HUES48 (cell line): Measurements from ENCODE around the gene ZNF749.

Experiments
- H3K27ac ChIP-seq: one replicate; pipeline ENCODE4 v1.7.0; 2013; ENCODE audit warnings: low read depth, low read length, inconsistent platforms
- H3K27me3 ChIP-seq: 2 replicates; pipeline ENCODE4 v1.6.1; 2013; ENCODE audit warnings: mild to moderate bottlenecking, low read length; ENCODE audit not compliant: control insufficient read depth, insufficient read depth
- H3K36me3 ChIP-seq: 2 replicates; pipeline ENCODE4 v1.6.1; 2013; ENCODE audit warnings: low read length; ENCODE audit not compliant: control insufficient read depth, insufficient read depth
- H3K4me1 ChIP-seq: 2 replicates; pipeline ENCODE4 v1.6.1; 2013; ENCODE audit warnings: mild to moderate bottlenecking, low read length; ENCODE audit not compliant: control insufficient read depth, insufficient read depth
- H3K4me3 ChIP-seq: 2 replicates; pipeline ENCODE4 v1.5.1; 2013; ENCODE audit warnings: mild to moderate bottlenecking, low read depth, low read length
- H3K9ac ChIP-seq: 2 replicates; pipeline ENCODE4 v1.6.1; 2013; ENCODE audit warnings: mild to moderate bottlenecking, low read depth, low read length, moderate library complexity
- H3K9me3 ChIP-seq: 2 replicates; pipeline ENCODE4 v1.6.1; 2013; ENCODE audit warnings: low read length; ENCODE audit not compliant: control insufficient read depth, insufficient read depth

Gene ZNF749

GRCh38 chr19:57421037-57421436 lies 14.1 kb upstream of the ZNF749 start:
- no peak overlapping the region for H3K9ac ChIP-seq
- peaks cover 36% of the 10 kb centered on the region for H3K36me3 ChIP-seq
- H3K4me1 ChIP-seq, result no peaks in the 10 kb centered on the region
- H3K4me3 ChIP-seq, result no peak overlapping the region
- H3K9me3 ChIP-seq, result 0 out of 2 replicates have a peak, but pooled peaks cover 4% of the 10 kb centered on the region
- H3K27ac ChIP-seq, result no peak overlapping the region
- H3K27me3 ChIP-seq, result no peaks in the 10 kb centered on the region

- Histone ChIP-seq H3K4me1 (peaks cover 7% of the 10 kb centered on the region; the same call in 1 of the 2 replicates), H3K9ac (peak overlapping the region; percentile 87), H3K27ac (peak overlapping the region; percentile 96), H3K9me3 (no peaks in the 10 kb centered on the region), H3K4me3 (peak overlapping the region; percentile 95), H3K27me3 (no peaks in the 10 kb centered on the region), H3K36me3 (peaks cover 7% of the 10 kb centered on the region)
These were observed 601 bp upstream of the ZNF749 start for GRCh38 chr19:57434386-57435061.

GRCh38 chr19:57436417-57436816 lies 1.3 kb downstream of the ZNF749 start:
- Histone ChIP-seq H3K27ac (no peak overlapping the region), H3K27me3 (no peaks in the 10 kb centered on the region), H3K9ac (no peak overlapping the region), H3K4me3 (peak overlapping the region; percentile 95), H3K36me3 (peaks cover 7% of the 10 kb centered on the region), H3K4me1 (peaks cover 7% of the 10 kb centered on the region; the same call in 1 of the 2 replicates), H3K9me3 (no peaks in the 10 kb centered on the region)

GRCh38 chr19:57437931-57438330 lies 2.8 kb downstream of the ZNF749 start:
- H3K9me3 ChIP-seq, result no peaks in the 10 kb centered on the region
- H3K9ac ChIP-seq, result no peak overlapping the region

GRCh38 chr19:57438925-57439324 lies 3.8 kb downstream of the ZNF749 start:
- no peak overlapping the region for H3K27ac ChIP-seq
- H3K36me3 ChIP-seq, result peaks cover 26% of the 10 kb centered on the region
- no peak overlapping the region for H3K9ac ChIP-seq
- H3K27me3 ChIP-seq, result no peaks in the 10 kb centered on the region
- H3K9me3 ChIP-seq, result no peaks in the 10 kb centered on the region
- no peak overlapping the region for H3K4me3 ChIP-seq
- peaks cover 7% of the 10 kb centered on the region; the same call in 1 of the 2 replicates for H3K4me1 ChIP-seq

More at GRCh38 chr19:57437931-57438330, 2.8 kb downstream of the ZNF749 start:
- H3K4me1 ChIP-seq, result peaks cover 7% of the 10 kb centered on the region; the same call in 1 of the 2 replicates
- no peak overlapping the region for H3K27ac ChIP-seq
- H3K27me3 ChIP-seq, result no peaks in the 10 kb centered on the region
- H3K4me3 ChIP-seq, result no peak overlapping the region
- H3K36me3 ChIP-seq, result peaks cover 16% of the 10 kb centered on the region

- H3K27me3 ChIP-seq, result no peaks in the 10 kb centered on the region
- peaks cover 43% of the 10 kb centered on the region for H3K36me3 ChIP-seq
- H3K9ac ChIP-seq, result no peak overlapping the region
- H3K4me3 ChIP-seq, result no peak overlapping the region
- H3K9me3 ChIP-seq, result no peaks in the 10 kb centered on the region
- no peaks in the 10 kb centered on the region for H3K4me1 ChIP-seq
- no peak overlapping the region for H3K27ac ChIP-seq
These were observed 7.0 kb downstream of the ZNF749 start for GRCh38 chr19:57441979-57442752.

- Histone ChIP-seq H3K4me1 (no peaks in the 10 kb centered on the region), H3K27ac (no peak overlapping the region), H3K36me3 (peaks cover 43% of the 10 kb centered on the region), H3K4me3 (no peak overlapping the region), H3K9me3 (no peaks in the 10 kb centered on the region), H3K27me3 (no peaks in the 10 kb centered on the region), H3K9ac (no peak overlapping the region)
These were observed 8.1 kb downstream of the ZNF749 start for GRCh38 chr19:57443121-57443696.

GRCh38 chr19:57452307-57452706 lies 17.2 kb downstream of the ZNF749 start:
- Histone ChIP-seq H3K9me3 (no peaks in the 10 kb centered on the region), H3K36me3 (no peaks in the 10 kb centered on the region), H3K4me3 (no peak overlapping the region), H3K27ac (no peak overlapping the region), H3K4me1 (no peaks in the 10 kb centered on the region), H3K27me3 (no peaks in the 10 kb centered on the region), H3K9ac (no peak overlapping the region)

- no peak overlapping the region for H3K9ac ChIP-seq
- no peak overlapping the region for H3K27ac ChIP-seq
- H3K4me3 ChIP-seq, result no peak overlapping the region
- H3K4me1 ChIP-seq, result no peaks in the 10 kb centered on the region
- no peaks in the 10 kb centered on the region for H3K36me3 ChIP-seq
- no peaks in the 10 kb centered on the region for H3K27me3 ChIP-seq
- peaks cover 45% of the 10 kb centered on the region for H3K9me3 ChIP-seq
These were observed 30.7 kb downstream of the ZNF749 start for GRCh38 chr19:57465680-57466381.

GRCh38 chr19:57466489-57466888 lies 31.4 kb downstream of the ZNF749 start:
- H3K9me3 ChIP-seq, result peaks cover 50% of the 10 kb centered on the region
- no peak overlapping the region for H3K9ac ChIP-seq
- no peaks in the 10 kb centered on the region for H3K4me1 ChIP-seq
- H3K27me3 ChIP-seq, result no peaks in the 10 kb centered on the region
- no peak overlapping the region for H3K27ac ChIP-seq
- no peak overlapping the region for H3K4me3 ChIP-seq
- no peaks in the 10 kb centered on the region for H3K36me3 ChIP-seq
